HepG2 (cell line): ENCODE data around the gene JMJD6. TPM values are rescaled to one million over a fixed set of nuclear protein-coding genes. Genes with fewer than 3 reads are reported as not detected.

Experiments used
- CREB1 ChIP-seq, 2 experiments: fragments of 450-650 bp in 1 of 2; IDR thresholded peaks; 2 replicates each; pipeline ENCODE4 v1.6.1; 2016 to 2017; ENCODE audit warnings: control low read depth in 1 of 2, mild to moderate bottlenecking in 1 of 2, missing compliant biosample characterization in 1 of 2, missing genetic modification characterization in 1 of 2
- GTF2F1 ChIP-seq: fragments of 150-350 bp; IDR thresholded peaks from 2 replicates; pipeline ENCODE4 v1.6.1; 2014; ENCODE audit warnings: low read length
- KMT2B ChIP-seq: IDR thresholded peaks from 2 replicates; pipeline ENCODE4 v1.6.1; 2016; ENCODE audit warnings: missing genetic modification reagents, missing compliant biosample characterization
- MED8 ChIP-seq: sonication (generic); formaldehyde crosslinking; IDR thresholded peaks from 2 replicates; pipeline ENCODE4 v1.8.1; 2023; ENCODE audit warnings: mild to moderate bottlenecking, missing genetic modification reagents; ENCODE audit not compliant: insufficient replicate concordance
- PRDM15 ChIP-seq: sonication (generic); formaldehyde crosslinking; IDR thresholded peaks from 2 replicates; pipeline ENCODE4 v1.4.0; 2020; ENCODE audit warnings: missing genetic modification reagents
- RERE ChIP-seq: IDR thresholded peaks from 2 replicates; pipeline ENCODE4 v1.6.1; 2016; ENCODE audit warnings: low read depth, missing genetic modification reagents, missing compliant biosample characterization
- SKI ChIP-seq: fragments of 450-650 bp; IDR thresholded peaks from one replicate; pipeline ENCODE4 v1.6.1; 2018; ENCODE audit warnings: mild to moderate bottlenecking; ENCODE audit not compliant: partially characterized antibody
- TGIF2 ChIP-seq: IDR thresholded peaks from 2 replicates; pipeline ENCODE4 v1.6.1; 2016; ENCODE audit warnings: control low read depth, missing compliant biosample characterization
- ZNF337 ChIP-seq: sonication (generic); formaldehyde crosslinking; IDR thresholded peaks from 2 replicates; pipeline ENCODE4 v1.5.1; 2020; ENCODE audit warnings: missing genetic modification reagents, low read depth, mild to moderate bottlenecking, borderline replicate concordance
- ZNF672 ChIP-seq: sonication (generic); formaldehyde crosslinking; IDR thresholded peaks from 2 replicates; pipeline ENCODE4 v1.8.1; 2022; ENCODE audit warnings: missing genetic modification reagents
- ZSCAN30 ChIP-seq: sonication (generic); formaldehyde crosslinking; IDR thresholded peaks from 2 replicates; pipeline ENCODE4 v1.5.0; 2020; ENCODE audit warnings: mild to moderate bottlenecking, missing genetic modification reagents
- polyA plus RNA-seq, 8 experiments: library from polyadenylated mRNA; depleted of rRNA in 3 of 8; stranded (reverse) in 7 of 8; unstranded in 1 of 8; fragments of >200 nt; fragmentation: Illumina TruSeq in 4 of 8; extraction: Trizol in 4 of 8; gene quantifications; 2 replicates each; pipeline versions ENCODE4 v1.2.1 to v1.2.3, GENCODE V29; 2011 to 2016; ENCODE audit warnings: low read depth in 4 of 8, missing spikeins in 1 of 8, mixed read lengths in 1 of 8; ENCODE audit not compliant: insufficient read depth in 1 of 8
- total RNA-seq, 5 experiments: library from RNA; depleted of rRNA; stranded (reverse); fragments of >200 nt; fragmentation: Illumina TruSeq; extraction: Trizol; gene quantifications; 2 replicates each; pipeline ENCODE4 v1.2.3, GENCODE V29; 2016; ENCODE audit warnings: low read depth in 1 of 5
- TF ChIP-seq, protein P1 (sequence below): sonication (generic); formaldehyde crosslinking; IDR thresholded peaks from 2 replicates; pipeline ENCODE4 v1.5.0; 2020; ENCODE audit warnings: missing genetic modification reagents, mild to moderate bottlenecking, borderline replicate concordance
- TF ChIP-seq, protein P2 (sequence below): IDR thresholded peaks from 2 replicates; pipeline ENCODE4 v1.6.1; 2016; ENCODE audit warnings: low read depth, borderline replicate concordance
- TF ChIP-seq, protein P3 (sequence below): sonication (generic); formaldehyde crosslinking; IDR thresholded peaks from 2 replicates; pipeline ENCODE4 v1.9.0; 2021; ENCODE audit warnings: missing genetic modification reagents, borderline replicate concordance

The JMJD6 gene
- total and polyA plus RNA-seq, 2 of the 13 experiments (the other 11 are each of a cell fraction or from before 2014, with no cell fraction given) = 33.6 to 41.0 TPM

GRCh38 chr17:76737082-76737675, 10.8 kb upstream of the JMJD6 start, which contains the start of gene SRSF2 (continued):
- TF ChIP-seq, protein P1, sequence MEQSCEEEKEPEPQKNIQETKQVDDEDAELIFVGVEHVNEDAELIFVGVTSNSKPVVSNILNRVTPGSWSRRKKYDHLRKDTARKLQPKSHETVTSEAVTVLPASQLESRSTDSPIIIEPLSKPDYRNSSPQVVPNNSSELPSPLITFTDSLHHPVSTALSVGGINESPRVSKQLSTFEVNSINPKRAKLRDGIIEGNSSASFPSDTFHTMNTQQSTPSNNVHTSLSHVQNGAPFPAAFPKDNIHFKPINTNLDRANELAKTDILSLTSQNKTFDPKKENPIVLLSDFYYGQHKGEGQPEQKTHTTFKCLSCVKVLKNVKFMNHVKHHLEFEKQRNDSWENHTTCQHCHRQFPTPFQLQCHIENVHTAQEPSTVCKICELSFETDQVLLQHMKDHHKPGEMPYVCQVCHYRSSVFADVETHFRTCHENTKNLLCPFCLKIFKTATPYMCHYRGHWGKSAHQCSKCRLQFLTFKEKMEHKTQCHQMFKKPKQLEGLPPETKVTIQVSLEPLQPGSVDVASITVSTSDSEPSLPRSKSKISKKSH (CRISPR knock-in tag) = peak; percentile 79
- peak; percentile 74 for TF ChIP-seq MED8 (CRISPR knock-in tag)
- TF ChIP-seq TGIF2 (CRISPR knock-in tag) = peak; percentile 89
- TF ChIP-seq CREB1 (IDR thresholded peaks at IDR 0.05) = peak; percentile 75
- peak; percentile 89 for TF ChIP-seq CREB1 (CRISPR knock-in tag; IDR thresholded peaks at IDR 0.05)
- peak; percentile 83 for TF ChIP-seq KMT2B (CRISPR knock-in tag)
- 0 out of 2 replicates have a peak, but pooled peaks have one; percentile 57 for TF ChIP-seq ZNF672 (CRISPR knock-in tag)
- TF ChIP-seq, protein P2, sequence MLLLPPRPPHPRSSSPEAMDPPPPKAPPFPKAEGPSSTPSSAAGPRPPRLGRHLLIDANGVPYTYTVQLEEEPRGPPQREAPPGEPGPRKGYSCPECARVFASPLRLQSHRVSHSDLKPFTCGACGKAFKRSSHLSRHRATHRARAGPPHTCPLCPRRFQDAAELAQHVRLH (CRISPR knock-in tag) = peak; percentile 71
- TF ChIP-seq ZNF337 (CRISPR knock-in tag) = no peak; the same call in 1 of the 2 replicates
- peak; percentile 87 for TF ChIP-seq PRDM15 (CRISPR knock-in tag)
- TF ChIP-seq RERE (CRISPR knock-in tag) = 0 out of 2 replicates have a peak, but pooled peaks have one; percentile 45
- no peak for TF ChIP-seq ZSCAN30
- TF ChIP-seq GTF2F1 = peak; percentile 98
- TF ChIP-seq, protein P3, sequence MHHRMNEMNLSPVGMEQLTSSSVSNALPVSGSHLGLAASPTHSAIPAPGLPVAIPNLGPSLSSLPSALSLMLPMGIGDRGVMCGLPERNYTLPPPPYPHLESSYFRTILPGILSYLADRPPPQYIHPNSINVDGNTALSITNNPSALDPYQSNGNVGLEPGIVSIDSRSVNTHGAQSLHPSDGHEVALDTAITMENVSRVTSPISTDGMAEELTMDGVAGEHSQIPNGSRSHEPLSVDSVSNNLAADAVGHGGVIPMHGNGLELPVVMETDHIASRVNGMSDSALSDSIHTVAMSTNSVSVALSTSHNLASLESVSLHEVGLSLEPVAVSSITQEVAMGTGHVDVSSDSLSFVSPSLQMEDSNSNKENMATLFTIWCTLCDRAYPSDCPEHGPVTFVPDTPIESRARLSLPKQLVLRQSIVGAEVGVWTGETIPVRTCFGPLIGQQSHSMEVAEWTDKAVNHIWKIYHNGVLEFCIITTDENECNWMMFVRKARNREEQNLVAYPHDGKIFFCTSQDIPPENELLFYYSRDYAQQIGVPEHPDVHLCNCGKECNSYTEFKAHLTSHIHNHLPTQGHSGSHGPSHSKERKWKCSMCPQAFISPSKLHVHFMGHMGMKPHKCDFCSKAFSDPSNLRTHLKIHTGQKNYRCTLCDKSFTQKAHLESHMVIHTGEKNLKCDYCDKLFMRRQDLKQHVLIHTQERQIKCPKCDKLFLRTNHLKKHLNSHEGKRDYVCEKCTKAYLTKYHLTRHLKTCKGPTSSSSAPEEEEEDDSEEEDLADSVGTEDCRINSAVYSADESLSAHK (CRISPR knock-in tag) = 0 out of 2 replicates have a peak, but pooled peaks have one; percentile 54
- peak; percentile 52 for TF ChIP-seq SKI
